Measurements from ENCODE around the gene TPGS2. TPM values are rescaled to one million over a fixed set of nuclear protein-coding genes. Genes with fewer than 3 reads are reported as not detected.

Gene TPGS2
- polyA plus RNA-seq, 1 of the 3 experiments (the other 2 are of a cell fraction) = 235 TPM

DNA sequence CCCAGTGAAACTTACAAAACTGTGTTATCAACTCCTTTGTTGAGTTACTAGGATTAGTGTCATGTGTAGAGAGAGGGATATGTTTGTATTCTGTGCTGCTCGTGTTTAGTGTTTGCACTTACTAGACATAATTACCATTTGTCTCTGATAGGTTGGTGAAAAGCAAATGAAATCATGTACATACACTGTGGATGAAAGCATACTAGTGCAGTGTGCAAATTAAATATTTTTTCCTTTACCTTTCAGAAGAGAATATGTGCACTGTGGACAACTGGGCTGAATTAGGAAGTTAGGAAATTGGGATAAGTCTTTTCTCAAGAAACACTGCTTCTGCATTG is 1.3 kb upstream of the TPGS2 start:
- POLR2A ChIA-PET = no interaction called here
- Histone ChIP-seq H2AFZ (ENCODE audit: low read depth) (no peak overlapping the region), H3K36me3 (replicated peaks in 1 of 2; ENCODE audit: control insufficient read depth in 1 of 2, insufficient read depth in 2 of 2, low read length in 1 of 2) (peaks cover 0 to 3% of the 10 kb centered on the region in 2 experiments), H3K9me3 (no peaks in the 10 kb centered on the region), H3K27ac (ENCODE audit: low read depth in 2 of 2, low read length in 1 of 2) (no peak overlapping the region), H3K79me2 (ENCODE audit: insufficient read depth) (peaks cover 54% of the 10 kb centered on the region), H3F3A (replicated peaks; ENCODE audit: insufficient read depth) (peaks cover 3% of the 10 kb centered on the region), H3K4me2 (peak overlapping the region; percentile 88), H4K20me1 (ENCODE audit: insufficient read depth) (no peaks in the 10 kb centered on the region), H3K4me1 (ENCODE audit: control insufficient read depth in 1 of 2, insufficient read depth in 2 of 2, low read depth in 1 of 2, low read length in 1 of 2) (peaks cover 7 to 9% of the 10 kb centered on the region in 2 experiments; a peak in 3 of 4 replicates), H3K27me3 (ENCODE audit: insufficient read depth) (no peaks in the 10 kb centered on the region), H3K4me3 (ENCODE audit: low read depth in 2 of 2, low read length in 1 of 2) (peak overlapping the region; percentile 95 to 97), H3K9ac (peak overlapping the region; percentile 90), H3K9me2 (no peaks in the 10 kb centered on the region)
- TF ChIP-seq FOSL2 (IDR thresholded peaks at IDR 0.05; ENCODE audit: borderline replicate concordance, low read depth) = no peak
- CTCF ChIA-PET = interaction anchor here (0.8 to 2.5 kb wide), 6 partner anchors 16 to 502 kb away, joined by 3 to 11 read pairs (median 4); no protein-coding TSS in a partner anchor
- 80% methylated on average over 1 of the region's 1 CpG for WGBS (ENCODE audit: low lambda C conversion rate)
- DNase-seq = no peak

DNA sequence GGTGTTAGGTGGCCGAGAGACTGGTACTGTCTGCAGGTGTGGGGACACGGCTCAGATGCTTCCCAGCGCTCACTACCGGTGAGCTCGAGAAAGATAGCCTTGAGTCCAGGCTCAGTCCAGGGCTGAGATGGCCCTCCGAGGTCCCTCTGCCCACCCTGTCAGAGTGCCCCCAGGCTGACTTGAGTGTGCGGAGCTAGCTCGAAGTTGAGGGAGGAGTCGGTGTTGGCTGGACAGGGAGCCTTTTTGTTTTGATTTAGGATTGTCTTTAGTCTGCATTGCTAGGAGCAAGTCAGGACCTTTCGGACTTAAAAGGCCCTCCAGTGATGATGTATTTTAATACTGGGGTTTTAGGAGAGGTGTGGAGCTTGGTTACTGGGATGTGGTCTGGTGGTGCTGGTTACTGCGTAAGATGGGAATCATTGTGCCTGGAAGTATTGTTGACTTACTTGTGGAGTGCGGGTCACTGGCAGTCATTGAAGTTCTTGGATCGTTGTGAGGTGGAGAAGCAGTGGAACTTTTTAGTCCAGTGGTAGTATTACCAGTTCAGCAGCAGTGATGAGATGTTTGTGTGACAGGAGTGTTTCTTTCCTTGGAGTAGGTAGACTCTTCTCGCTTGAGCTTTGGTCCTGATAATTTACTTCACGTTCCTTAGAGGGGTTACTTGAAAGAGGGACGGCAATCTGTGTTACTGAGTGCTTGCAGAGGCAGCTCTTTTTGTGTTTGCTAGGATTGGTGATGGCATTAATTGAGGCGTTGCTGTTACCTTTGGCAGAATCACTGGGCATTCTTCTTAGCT is 758 bp upstream of the TPGS2 start:
- ChIA-PET POLR2A (no interaction called here), CTCF (interaction anchor here (0.7 to 3.3 kb wide), 13 partner anchors 10 to 503 kb away, joined by 3 to 11 read pairs (median 4); no protein-coding TSS in a partner anchor)
- Histone ChIP-seq H3K27ac (ENCODE audit: low read depth in 2 of 2, low read length in 1 of 2) (peak overlapping the region; percentile 40 to 75), H4K20me1 (ENCODE audit: insufficient read depth) (no peaks in the 10 kb centered on the region), H3K4me3 (ENCODE audit: low read depth in 2 of 2, low read length in 1 of 2) (peak overlapping the region; percentile 95 to 97), H2AFZ (ENCODE audit: low read depth) (peak overlapping the region; percentile 95), H3K9ac (peak overlapping the region; percentile 90), H3K9me2 (no peaks in the 10 kb centered on the region), H3K27me3 (ENCODE audit: insufficient read depth) (no peaks in the 10 kb centered on the region), H3K4me1 (ENCODE audit: control insufficient read depth in 1 of 2, insufficient read depth in 2 of 2, low read depth in 1 of 2, low read length in 1 of 2) (peaks cover 7 to 9% of the 10 kb centered on the region in 2 experiments; a peak in 3 of 4 replicates), H3K4me2 (peak overlapping the region; percentile 88), H3K9me3 (no peaks in the 10 kb centered on the region), H3F3A (replicated peaks; ENCODE audit: insufficient read depth) (peaks cover 3% of the 10 kb centered on the region), H3K36me3 (replicated peaks in 1 of 2; ENCODE audit: control insufficient read depth in 1 of 2, insufficient read depth in 2 of 2, low read length in 1 of 2) (peaks cover 0 to 6% of the 10 kb centered on the region in 2 experiments), H3K79me2 (ENCODE audit: insufficient read depth) (peaks cover 60% of the 10 kb centered on the region)
- TF ChIP-seq, protein P1, sequence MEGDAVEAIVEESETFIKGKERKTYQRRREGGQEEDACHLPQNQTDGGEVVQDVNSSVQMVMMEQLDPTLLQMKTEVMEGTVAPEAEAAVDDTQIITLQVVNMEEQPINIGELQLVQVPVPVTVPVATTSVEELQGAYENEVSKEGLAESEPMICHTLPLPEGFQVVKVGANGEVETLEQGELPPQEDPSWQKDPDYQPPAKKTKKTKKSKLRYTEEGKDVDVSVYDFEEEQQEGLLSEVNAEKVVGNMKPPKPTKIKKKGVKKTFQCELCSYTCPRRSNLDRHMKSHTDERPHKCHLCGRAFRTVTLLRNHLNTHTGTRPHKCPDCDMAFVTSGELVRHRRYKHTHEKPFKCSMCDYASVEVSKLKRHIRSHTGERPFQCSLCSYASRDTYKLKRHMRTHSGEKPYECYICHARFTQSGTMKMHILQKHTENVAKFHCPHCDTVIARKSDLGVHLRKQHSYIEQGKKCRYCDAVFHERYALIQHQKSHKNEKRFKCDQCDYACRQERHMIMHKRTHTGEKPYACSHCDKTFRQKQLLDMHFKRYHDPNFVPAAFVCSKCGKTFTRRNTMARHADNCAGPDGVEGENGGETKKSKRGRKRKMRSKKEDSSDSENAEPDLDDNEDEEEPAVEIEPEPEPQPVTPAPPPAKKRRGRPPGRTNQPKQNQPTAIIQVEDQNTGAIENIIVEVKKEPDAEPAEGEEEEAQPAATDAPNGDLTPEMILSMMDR (IDR thresholded peaks at IDR 0.05) = peak; percentile 6; the same call in 1 of the 2 replicates
- TF ChIP-seq, protein P2, sequence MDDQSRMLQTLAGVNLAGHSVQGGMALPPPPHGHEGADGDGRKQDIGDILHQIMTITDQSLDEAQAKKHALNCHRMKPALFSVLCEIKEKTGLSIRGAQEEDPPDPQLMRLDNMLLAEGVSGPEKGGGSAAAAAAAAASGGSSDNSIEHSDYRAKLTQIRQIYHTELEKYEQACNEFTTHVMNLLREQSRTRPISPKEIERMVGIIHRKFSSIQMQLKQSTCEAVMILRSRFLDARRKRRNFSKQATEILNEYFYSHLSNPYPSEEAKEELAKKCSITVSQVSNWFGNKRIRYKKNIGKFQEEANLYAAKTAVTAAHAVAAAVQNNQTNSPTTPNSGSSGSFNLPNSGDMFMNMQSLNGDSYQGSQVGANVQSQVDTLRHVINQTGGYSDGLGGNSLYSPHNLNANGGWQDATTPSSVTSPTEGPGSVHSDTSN (IDR thresholded peaks at IDR 0.05) = no peak
- TF ChIP-seq JUND (IDR thresholded peaks at IDR 0.05) (no peak), TCF12 (IDR thresholded peaks at IDR 0.05) (no peak), RFX5 (IDR thresholded peaks at IDR 0.05; ENCODE audit: low read length) (no peak), YY1 (IDR thresholded peaks at IDR 0.05; ENCODE audit: low read depth) (no peak)
- DNase-seq = no peak
- WGBS (ENCODE audit: low lambda C conversion rate) = 19% methylated on average over 15 of the region's 17 CpGs

Data from SK-N-SH (cell line).